ENCODE measurements around the gene BOD1L1. TPM values are rescaled to one million over a fixed set of nuclear protein-coding genes. Genes with fewer than 3 reads are reported as not detected.

BOD1L1 gene
- total RNA-seq, 1 experiment from 2014 or later: 37.2 TPM

DNA sequence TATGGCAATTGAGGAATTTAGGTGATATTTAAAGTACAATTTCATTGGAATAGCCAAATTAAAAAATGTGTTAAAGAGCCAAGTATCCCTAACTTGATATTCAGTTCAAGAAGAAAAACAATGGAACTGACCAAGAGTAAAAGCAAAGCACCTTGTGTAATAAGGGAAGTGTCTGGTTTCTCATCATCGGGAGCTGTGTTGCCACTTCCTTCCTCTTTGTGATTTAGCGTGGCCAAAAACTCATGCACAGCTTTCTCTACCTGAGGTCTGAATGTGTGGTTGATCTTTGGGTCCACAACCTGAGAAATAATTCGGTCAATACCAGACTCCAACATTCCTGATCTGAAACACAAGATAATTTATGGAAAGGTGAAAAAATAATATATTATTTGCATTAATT is 12.4 kb downstream of the BOD1L1 start:
- no TSS peak for BruUV-seq (replicated peaks)
- H3K4me1 Mint-ChIP-seq (ENCODE audit: low read depth, unreplicated experiment): no peaks in the 10 kb centered on the region
- no peaks in the 10 kb centered on the region for H3K27me3 Mint-ChIP-seq (ENCODE audit: insufficient read depth, unreplicated experiment)
- Histone ChIP-seq H3K36me3 (ENCODE audit: control insufficient read depth, insufficient read depth, low read length) (no peaks in the 10 kb centered on the region; the same call in 1 of the 2 replicates), H3K4me3 (ENCODE audit: low read depth, low read length) (no peak overlapping the region), H3K9me3 (no peaks in the 10 kb centered on the region), H3K27me3 (replicated peaks; ENCODE audit: control insufficient read depth, insufficient read depth, low read length) (no peaks in the 10 kb centered on the region), H3K4me1 (no peaks in the 10 kb centered on the region)
- H3K4me3 Mint-ChIP-seq (ENCODE audit: unreplicated experiment): no peak overlapping the region
- DNase-seq: no peak
- POLR2A ChIA-PET: no interaction called here
- CTCF ChIA-PET: no interaction called here
- no peaks in the 10 kb centered on the region for H3K9me3 Mint-ChIP-seq (ENCODE audit: unreplicated experiment)
- H3K27ac Mint-ChIP-seq (ENCODE audit: unreplicated experiment): no peak overlapping the region
- TF ChIP-seq, protein P1, sequence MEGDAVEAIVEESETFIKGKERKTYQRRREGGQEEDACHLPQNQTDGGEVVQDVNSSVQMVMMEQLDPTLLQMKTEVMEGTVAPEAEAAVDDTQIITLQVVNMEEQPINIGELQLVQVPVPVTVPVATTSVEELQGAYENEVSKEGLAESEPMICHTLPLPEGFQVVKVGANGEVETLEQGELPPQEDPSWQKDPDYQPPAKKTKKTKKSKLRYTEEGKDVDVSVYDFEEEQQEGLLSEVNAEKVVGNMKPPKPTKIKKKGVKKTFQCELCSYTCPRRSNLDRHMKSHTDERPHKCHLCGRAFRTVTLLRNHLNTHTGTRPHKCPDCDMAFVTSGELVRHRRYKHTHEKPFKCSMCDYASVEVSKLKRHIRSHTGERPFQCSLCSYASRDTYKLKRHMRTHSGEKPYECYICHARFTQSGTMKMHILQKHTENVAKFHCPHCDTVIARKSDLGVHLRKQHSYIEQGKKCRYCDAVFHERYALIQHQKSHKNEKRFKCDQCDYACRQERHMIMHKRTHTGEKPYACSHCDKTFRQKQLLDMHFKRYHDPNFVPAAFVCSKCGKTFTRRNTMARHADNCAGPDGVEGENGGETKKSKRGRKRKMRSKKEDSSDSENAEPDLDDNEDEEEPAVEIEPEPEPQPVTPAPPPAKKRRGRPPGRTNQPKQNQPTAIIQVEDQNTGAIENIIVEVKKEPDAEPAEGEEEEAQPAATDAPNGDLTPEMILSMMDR (IDR thresholded peaks at IDR 0.05; ENCODE audit: insufficient read depth in 1 of 2, low read depth in 1 of 2, low read length in 1 of 2, severe bottlenecking in 1 of 2, unreplicated experiment in 1 of 2): no peak
- H3K36me3 Mint-ChIP-seq (ENCODE audit: insufficient read depth, unreplicated experiment): peaks cover 32% of the 10 kb centered on the region
- intact Hi-C loops (cut with micrococcal nuclease; ENCODE audit: unreplicated experiment): no loop called here

DNA sequence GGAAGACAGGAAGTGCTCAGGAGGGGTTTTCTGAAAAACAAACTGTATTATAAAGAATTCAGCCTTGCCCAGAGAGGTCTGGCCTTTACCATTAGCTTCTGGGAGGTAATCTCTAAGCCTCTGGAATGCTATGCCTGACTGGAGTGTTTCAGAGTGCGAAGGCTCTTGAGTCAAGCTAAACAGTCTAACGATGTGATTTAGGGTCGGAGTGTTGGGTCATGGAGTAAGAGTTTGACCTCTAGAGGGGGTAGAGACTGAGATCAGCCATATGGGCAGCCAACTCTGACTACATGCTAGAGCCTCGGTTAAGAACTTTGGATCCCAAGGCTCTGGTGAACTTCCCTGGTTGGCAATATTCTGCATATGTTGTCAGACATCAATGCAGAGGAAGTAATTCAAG is 15.0 kb downstream of the BOD1L1 start:
- no peaks in the 10 kb centered on the region; the same call in 1 of the 2 replicates for H3K36me3 ChIP-seq (ENCODE audit: control insufficient read depth, insufficient read depth, low read length)
- Mint-ChIP-seq H3K9me3 (ENCODE audit: unreplicated experiment) (no peaks in the 10 kb centered on the region), H3K36me3 (ENCODE audit: insufficient read depth, unreplicated experiment) (peaks cover 39% of the 10 kb centered on the region), H3K4me1 (ENCODE audit: low read depth, unreplicated experiment) (no peaks in the 10 kb centered on the region), H3K27ac (ENCODE audit: unreplicated experiment) (no peak overlapping the region), H3K4me3 (ENCODE audit: unreplicated experiment) (no peak overlapping the region), H3K27me3 (ENCODE audit: insufficient read depth, unreplicated experiment) (no peaks in the 10 kb centered on the region)
- H3K4me3 ChIP-seq (ENCODE audit: low read depth, low read length): no peak overlapping the region
- DNase-seq: no peak
- TF ChIP-seq, protein P1 (IDR thresholded peaks at IDR 0.05; ENCODE audit: insufficient read depth in 1 of 2, low read depth in 1 of 2, low read length in 1 of 2, severe bottlenecking in 1 of 2, unreplicated experiment in 1 of 2): no peak
- ChIA-PET POLR2A (no interaction called here), CTCF (no interaction called here)
- BruUV-seq (replicated peaks): no TSS peak
- no peaks in the 10 kb centered on the region for H3K9me3 ChIP-seq
- no peaks in the 10 kb centered on the region for H3K4me1 ChIP-seq
- intact Hi-C loops (cut with micrococcal nuclease; ENCODE audit: unreplicated experiment): no loop called here
- H3K27me3 ChIP-seq (replicated peaks; ENCODE audit: control insufficient read depth, insufficient read depth, low read length): no peaks in the 10 kb centered on the region

GRCh38 chr4:13611283-13611842 is 16.2 kb downstream of the BOD1L1 start:
- H3K9me3 Mint-ChIP-seq (ENCODE audit: unreplicated experiment): no peaks in the 10 kb centered on the region
- H3K4me3 ChIP-seq (ENCODE audit: low read depth, low read length): no peak overlapping the region
- TF ChIP-seq, protein P1 (IDR thresholded peaks at IDR 0.05; ENCODE audit: insufficient read depth in 1 of 2, low read depth in 1 of 2, low read length in 1 of 2, severe bottlenecking in 1 of 2, unreplicated experiment in 1 of 2): no peak
- no peaks in the 10 kb centered on the region for H3K27me3 ChIP-seq (replicated peaks; ENCODE audit: control insufficient read depth, insufficient read depth, low read length)
- H3K36me3 ChIP-seq (ENCODE audit: control insufficient read depth, insufficient read depth, low read length): no peaks in the 10 kb centered on the region; the same call in 1 of the 2 replicates
- intact Hi-C loops (cut with micrococcal nuclease; ENCODE audit: unreplicated experiment): no loop called here
- H3K4me1 ChIP-seq: no peaks in the 10 kb centered on the region
- CTCF ChIA-PET: no interaction called here
- H3K9me3 ChIP-seq: no peaks in the 10 kb centered on the region
- DNase-seq: no peak
- H3K4me1 Mint-ChIP-seq (ENCODE audit: low read depth, unreplicated experiment): no peaks in the 10 kb centered on the region
- peaks cover 41% of the 10 kb centered on the region for H3K36me3 Mint-ChIP-seq (ENCODE audit: insufficient read depth, unreplicated experiment)
- POLR2A ChIA-PET: no interaction called here
- no peaks in the 10 kb centered on the region for H3K27me3 Mint-ChIP-seq (ENCODE audit: insufficient read depth, unreplicated experiment)
- no peak overlapping the region for H3K27ac Mint-ChIP-seq (ENCODE audit: unreplicated experiment)
- BruUV-seq (replicated peaks): no TSS peak
- no peak overlapping the region for H3K4me3 Mint-ChIP-seq (ENCODE audit: unreplicated experiment)

All from Caco-2 (cell line).